DND-41 (cell line): ENCODE results near the gene ABCA2.

ENCODE experiments used
- CTCF ChIP-seq: IDR thresholded peaks from 2 replicates; pipeline ENCODE4 v1.5.1; 2012; ENCODE audit warnings: borderline replicate concordance, low read length, moderate library complexity, mild to moderate bottlenecking; ENCODE audit not compliant: poor library complexity, severe bottlenecking; ENCODE audit errors: extremely low read depth
- EZH2 ChIP-seq: IDR thresholded peaks from 3 replicates; pipeline ENCODE4 v1.6.1; 2012; ENCODE audit warnings: borderline replicate concordance, low read depth, mild to moderate bottlenecking, moderate library complexity, low read length, inconsistent platforms; ENCODE audit not compliant: severe bottlenecking

GRCh38 chr9:137071282-137071681, 43.2 kb upstream of the ABCA2 start:
- TF ChIP-seq EZH2 (no peak), CTCF (no peak)
